ENCODE results near the gene TUT7. TPM values are rescaled to one million over a fixed set of nuclear protein-coding genes. Genes with fewer than 3 reads are reported as not detected.
A peak's percentile ranks its signal among the peaks of the same experiment; 100 is the strongest.

TUT7 gene
- total RNA-seq, 1 experiment from 2014 or later, result 35.2 TPM

- Histone ChIP-seq H3K4me1 (no peaks in the 10 kb centered on the region), H3K9me3 (replicated peaks) (no peaks in the 10 kb centered on the region), H3K4me3 (no peak overlapping the region), H3K27me3 (no peaks in the 10 kb centered on the region), H3K27ac (no peak overlapping the region), H3K36me3 (peaks cover 41% of the 10 kb centered on the region)
- DNase-seq, result no peak
Measured at GRCh38 chr9:86275962-86276361, 78.2 kb downstream of the TUT7 start.

- no peaks in the 10 kb centered on the region for H3K27me3 ChIP-seq
- peaks cover 45% of the 10 kb centered on the region for H3K36me3 ChIP-seq
- no peak for DNase-seq
- no peaks in the 10 kb centered on the region for H3K4me1 ChIP-seq
- H3K9me3 ChIP-seq (replicated peaks), result no peaks in the 10 kb centered on the region
- H3K27ac ChIP-seq, result no peak overlapping the region
- no peak overlapping the region for H3K4me3 ChIP-seq
Measured at GRCh38 chr9:86274821-86275643, 79.2 kb downstream of the TUT7 start.

- no peak for DNase-seq
- peaks cover 50% of the 10 kb centered on the region for H3K36me3 ChIP-seq
- H3K4me3 ChIP-seq, result no peak overlapping the region
- H3K9me3 ChIP-seq (replicated peaks), result 0 out of 2 replicates have a peak, but pooled peaks cover 3% of the 10 kb centered on the region
- H3K4me1 ChIP-seq, result no peaks in the 10 kb centered on the region
- no peaks in the 10 kb centered on the region for H3K27me3 ChIP-seq
- no peak overlapping the region for H3K27ac ChIP-seq
Measured at GRCh38 chr9:86272221-86272620, 82.0 kb downstream of the TUT7 start.

GRCh38 chr9:86263876-86264275 lies 90.3 kb downstream of the TUT7 start:
- Histone ChIP-seq H3K27me3 (no peaks in the 10 kb centered on the region), H3K36me3 (peaks cover 39% of the 10 kb centered on the region), H3K9me3 (replicated peaks) (no peaks in the 10 kb centered on the region), H3K27ac (no peak overlapping the region), H3K4me1 (no peaks in the 10 kb centered on the region), H3K4me3 (no peak overlapping the region)
- DNase-seq, result no peak

- peaks cover 2% of the 10 kb centered on the region; the same call in 1 of the 2 replicates for H3K4me1 ChIP-seq
- no peak overlapping the region for H3K4me3 ChIP-seq
- no peak for DNase-seq
- no peak overlapping the region for H3K27ac ChIP-seq
- H3K27me3 ChIP-seq, result no peaks in the 10 kb centered on the region
- H3K36me3 ChIP-seq, result peaks cover 32% of the 10 kb centered on the region
- H3K9me3 ChIP-seq (replicated peaks), result no peaks in the 10 kb centered on the region
Measured at GRCh38 chr9:86262492-86262891, 91.7 kb downstream of the TUT7 start.

GRCh38 chr9:86259557-86259956 lies 94.7 kb downstream of the TUT7 start, which contains the start of gene C9orf153:
C9orf153 (minus strand) TSS chr9:86259657; CDS start chr9:86229603, 30,054 bp downstream.
- no peak within 1 kb of the TSS for H3K27ac ChIP-seq
- peaks cover 4% of the 10 kb centered on the region; the same call in 1 of the 2 replicates for H3K4me1 ChIP-seq
- H3K4me3 ChIP-seq, result no peak within 1 kb of the TSS

GRCh38 chr9:86257391-86257790 lies 96.8 kb downstream of the TUT7 start:
- Histone ChIP-seq H3K36me3 (no peaks in the 10 kb centered on the region), H3K4me3 (no peak overlapping the region), H3K4me1 (peaks cover 4% of the 10 kb centered on the region; the same call in 1 of the 2 replicates), H3K27me3 (no peaks in the 10 kb centered on the region), H3K9me3 (replicated peaks) (peaks cover 4% of the 10 kb centered on the region; the same call in 1 of the 2 replicates), H3K27ac (no peak overlapping the region)
- DNase-seq, result peak; percentile 58 to 74

More at GRCh38 chr9:86259557-86259956, 94.7 kb downstream of the TUT7 start, which contains the start of gene C9orf153:
- no peaks in the 10 kb centered on the region for H3K27me3 ChIP-seq
- 0 out of 2 replicates have a peak, but pooled peaks cover 4% of the 10 kb centered on the region for H3K9me3 ChIP-seq (replicated peaks)
- no peak for DNase-seq
- H3K36me3 ChIP-seq, result peaks cover 17% of the 10 kb centered on the region

GRCh38 chr9:86256653-86257052 lies 97.6 kb downstream of the TUT7 start:
- no peak overlapping the region for H3K4me3 ChIP-seq
- no peaks in the 10 kb centered on the region for H3K27me3 ChIP-seq
- no peaks in the 10 kb centered on the region for H3K36me3 ChIP-seq
- DNase-seq, result no peak
- peaks cover 4% of the 10 kb centered on the region; the same call in 1 of the 2 replicates for H3K9me3 ChIP-seq (replicated peaks)
- no peak overlapping the region for H3K27ac ChIP-seq
- H3K4me1 ChIP-seq, result peaks cover 4% of the 10 kb centered on the region; the same call in 1 of the 2 replicates

- H3K9me3 ChIP-seq (replicated peaks), result peaks cover 4% of the 10 kb centered on the region; the same call in 1 of the 2 replicates
- peaks cover 4% of the 10 kb centered on the region; the same call in 1 of the 2 replicates for H3K4me1 ChIP-seq
Measured at GRCh38 chr9:86253577-86253976, 100.6 kb downstream of the TUT7 start.

GRCh38 chr9:86252870-86253269 lies 101.3 kb downstream of the TUT7 start:
- Histone ChIP-seq H3K4me3 (no peak overlapping the region), H3K27ac (no peak overlapping the region), H3K9me3 (replicated peaks) (peaks cover 4% of the 10 kb centered on the region; the same call in 1 of the 2 replicates), H3K36me3 (no peaks in the 10 kb centered on the region), H3K27me3 (no peaks in the 10 kb centered on the region), H3K4me1 (peaks cover 4% of the 10 kb centered on the region; the same call in 1 of the 2 replicates)
- no peak for DNase-seq

More at GRCh38 chr9:86253577-86253976, 100.6 kb downstream of the TUT7 start:
- Histone ChIP-seq H3K27ac (no peak overlapping the region), H3K36me3 (no peaks in the 10 kb centered on the region), H3K4me3 (no peak overlapping the region), H3K27me3 (no peaks in the 10 kb centered on the region)
- DNase-seq, result no peak

- Histone ChIP-seq H3K4me1 (no peaks in the 10 kb centered on the region), H3K27me3 (no peaks in the 10 kb centered on the region), H3K9me3 (replicated peaks) (no peaks in the 10 kb centered on the region; the same call in 1 of the 2 replicates), H3K27ac (no peak overlapping the region), H3K36me3 (no peaks in the 10 kb centered on the region), H3K4me3 (no peak overlapping the region)
- no peak for DNase-seq
Measured at GRCh38 chr9:86250123-86250522, 104.1 kb downstream of the TUT7 start.

GRCh38 chr9:86248746-86249145 lies 105.5 kb downstream of the TUT7 start:
- Histone ChIP-seq H3K36me3 (no peaks in the 10 kb centered on the region), H3K4me1 (no peaks in the 10 kb centered on the region), H3K4me3 (no peak overlapping the region), H3K9me3 (replicated peaks) (no peaks in the 10 kb centered on the region; the same call in 1 of the 2 replicates), H3K27ac (no peak overlapping the region), H3K27me3 (no peaks in the 10 kb centered on the region)
- DNase-seq, result no peak

- Histone ChIP-seq H3K27ac (no peak overlapping the region), H3K36me3 (no peaks in the 10 kb centered on the region)
- DNase-seq, result peak; percentile 34 to 46
Measured at GRCh38 chr9:86246752-86247161, 107.5 kb downstream of the TUT7 start.

GRCh38 chr9:86242071-86242470 lies 112.1 kb downstream of the TUT7 start:
- no peak overlapping the region for H3K4me3 ChIP-seq
- DNase-seq, result no peak
- H3K36me3 ChIP-seq, result no peaks in the 10 kb centered on the region
- H3K27me3 ChIP-seq, result no peaks in the 10 kb centered on the region
- no peak overlapping the region for H3K27ac ChIP-seq
- no peaks in the 10 kb centered on the region for H3K9me3 ChIP-seq (replicated peaks)
- 0 out of 2 replicates have a peak, but pooled peaks cover 3% of the 10 kb centered on the region for H3K4me1 ChIP-seq

More at GRCh38 chr9:86246752-86247161, 107.5 kb downstream of the TUT7 start:
- Histone ChIP-seq H3K4me3 (no peak overlapping the region), H3K9me3 (replicated peaks) (no peaks in the 10 kb centered on the region), H3K27me3 (no peaks in the 10 kb centered on the region), H3K4me1 (no peaks in the 10 kb centered on the region)

- no peak for DNase-seq
- Histone ChIP-seq H3K9me3 (replicated peaks) (no peaks in the 10 kb centered on the region), H3K36me3 (no peaks in the 10 kb centered on the region), H3K27me3 (no peaks in the 10 kb centered on the region), H3K27ac (no peak overlapping the region), H3K4me3 (no peak overlapping the region), H3K4me1 (0 out of 2 replicates have a peak, but pooled peaks cover 3% of the 10 kb centered on the region)
Measured at GRCh38 chr9:86241216-86241615, 113.0 kb downstream of the TUT7 start.
